ENCODE data around the gene SOHLH2. TPM values are rescaled to one million over a fixed set of nuclear protein-coding genes. Genes with fewer than 3 reads are reported as not detected.

The SOHLH2 gene
- total RNA-seq, 1 donor from 2014 or later, result not detected

GRCh38 chr13:36163809-36164308 is 50.5 kb downstream of the SOHLH2 start:
- DNase-seq (peak; percentile 87), ATAC-seq (peak; percentile 94)
- no peaks in the 10 kb centered on the region for H3K36me3 ChIP-seq
- H3K9me3 ChIP-seq, result no peaks in the 10 kb centered on the region
- no peaks in the 10 kb centered on the region for H3K4me1 ChIP-seq
- TF ChIP-seq, protein P1, sequence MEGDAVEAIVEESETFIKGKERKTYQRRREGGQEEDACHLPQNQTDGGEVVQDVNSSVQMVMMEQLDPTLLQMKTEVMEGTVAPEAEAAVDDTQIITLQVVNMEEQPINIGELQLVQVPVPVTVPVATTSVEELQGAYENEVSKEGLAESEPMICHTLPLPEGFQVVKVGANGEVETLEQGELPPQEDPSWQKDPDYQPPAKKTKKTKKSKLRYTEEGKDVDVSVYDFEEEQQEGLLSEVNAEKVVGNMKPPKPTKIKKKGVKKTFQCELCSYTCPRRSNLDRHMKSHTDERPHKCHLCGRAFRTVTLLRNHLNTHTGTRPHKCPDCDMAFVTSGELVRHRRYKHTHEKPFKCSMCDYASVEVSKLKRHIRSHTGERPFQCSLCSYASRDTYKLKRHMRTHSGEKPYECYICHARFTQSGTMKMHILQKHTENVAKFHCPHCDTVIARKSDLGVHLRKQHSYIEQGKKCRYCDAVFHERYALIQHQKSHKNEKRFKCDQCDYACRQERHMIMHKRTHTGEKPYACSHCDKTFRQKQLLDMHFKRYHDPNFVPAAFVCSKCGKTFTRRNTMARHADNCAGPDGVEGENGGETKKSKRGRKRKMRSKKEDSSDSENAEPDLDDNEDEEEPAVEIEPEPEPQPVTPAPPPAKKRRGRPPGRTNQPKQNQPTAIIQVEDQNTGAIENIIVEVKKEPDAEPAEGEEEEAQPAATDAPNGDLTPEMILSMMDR (IDR thresholded peaks at IDR 0.05), result no peak
- intact Hi-C loops (cut with DNase I), result no loop called here
- no peak overlapping the region for H3K4me3 ChIP-seq
- H3K27ac ChIP-seq, result no peak overlapping the region
- H3K27me3 ChIP-seq, result no peaks in the 10 kb centered on the region

DNA sequence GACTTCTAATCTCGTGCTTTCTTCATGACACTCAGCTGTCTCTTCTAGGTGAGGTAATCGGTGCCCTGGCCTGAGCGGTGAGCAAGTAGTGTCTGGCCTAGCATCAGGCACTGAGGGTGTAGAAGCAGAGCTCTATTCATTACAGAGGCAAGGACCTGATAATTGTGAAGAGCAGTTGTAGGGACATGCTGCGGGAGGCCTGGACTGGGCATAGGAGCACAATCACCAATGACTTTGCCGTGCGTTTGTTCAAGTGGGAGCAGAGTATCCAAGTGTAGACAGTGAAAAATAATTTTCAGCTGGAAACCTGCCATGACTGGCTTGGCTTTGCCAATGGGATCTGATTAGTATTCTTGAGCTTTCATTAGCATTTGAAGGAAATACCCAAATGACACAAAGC is 51.1 kb downstream of the SOHLH2 start:
- DNase-seq (no peak), ATAC-seq (peak; percentile 31)
- Histone ChIP-seq H3K36me3 (no peaks in the 10 kb centered on the region), H3K4me3 (no peak overlapping the region), H3K27ac (no peak overlapping the region), H3K4me1 (no peaks in the 10 kb centered on the region), H3K27me3 (no peaks in the 10 kb centered on the region), H3K9me3 (no peaks in the 10 kb centered on the region)
- intact Hi-C loops (cut with DNase I), result no loop called here
- TF ChIP-seq, protein P1 (IDR thresholded peaks at IDR 0.05), result no peak

DNA sequence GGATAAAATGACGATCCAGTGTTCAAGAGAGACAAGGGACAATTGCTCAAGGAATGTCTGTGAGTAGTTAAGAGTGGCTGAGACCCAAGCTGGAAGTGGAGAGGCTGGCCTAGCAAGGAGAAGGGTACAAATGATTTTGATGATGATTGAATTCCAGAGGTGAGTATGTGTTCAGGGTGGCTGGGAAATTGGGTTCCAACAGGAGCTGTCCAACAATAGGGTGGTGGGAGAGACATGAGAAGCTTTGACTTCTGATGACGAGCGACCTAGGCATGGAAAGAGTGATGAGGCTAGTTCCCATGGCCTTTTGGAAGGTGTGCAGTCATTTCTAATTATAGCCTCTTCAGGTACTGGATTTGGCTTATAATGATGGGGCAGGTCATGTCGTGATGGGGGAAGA is 54.1 kb downstream of the SOHLH2 start:
- Histone ChIP-seq H3K36me3 (no peaks in the 10 kb centered on the region), H3K27ac (no peak overlapping the region), H3K4me3 (no peak overlapping the region), H3K9me3 (no peaks in the 10 kb centered on the region), H3K27me3 (no peaks in the 10 kb centered on the region), H3K4me1 (no peaks in the 10 kb centered on the region)
- ATAC-seq (no peak), DNase-seq (no peak)
- TF ChIP-seq, protein P1 (IDR thresholded peaks at IDR 0.05), result no peak
- intact Hi-C loops (cut with DNase I), result no loop called here

DNA sequence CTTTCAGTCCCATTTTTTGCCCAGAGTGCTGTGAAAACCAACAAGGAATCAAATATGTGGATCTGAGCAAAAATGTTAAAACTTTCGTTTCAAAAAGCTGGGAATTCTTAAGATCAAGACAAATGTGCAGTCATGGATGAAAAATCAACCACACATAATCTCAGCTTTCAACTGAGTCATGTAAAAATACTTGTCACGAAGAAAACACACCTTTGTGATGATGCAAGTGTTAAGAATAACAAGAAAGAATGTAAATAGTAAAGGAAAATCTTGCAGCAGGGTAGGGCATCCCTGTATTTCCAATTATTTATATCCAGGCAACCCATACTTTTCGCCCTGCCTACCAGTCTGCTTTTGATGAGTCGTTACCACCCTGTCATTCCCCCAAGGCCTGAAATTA is 55.7 kb downstream of the SOHLH2 start:
- Histone ChIP-seq H3K4me1 (no peaks in the 10 kb centered on the region), H3K4me3 (no peak overlapping the region), H3K9me3 (no peaks in the 10 kb centered on the region), H3K27me3 (peaks cover 9% of the 10 kb centered on the region), H3K27ac (no peak overlapping the region), H3K36me3 (no peaks in the 10 kb centered on the region)
- intact Hi-C loops (cut with DNase I), result no loop called here
- ATAC-seq, result no peak
- DNase-seq, result no peak
- TF ChIP-seq, protein P1 (IDR thresholded peaks at IDR 0.05), result no peak

GRCh38 chr13:36157480-36157879 is 56.9 kb downstream of the SOHLH2 start:
- Histone ChIP-seq H3K9me3 (no peaks in the 10 kb centered on the region), H3K36me3 (no peaks in the 10 kb centered on the region), H3K27me3 (peaks cover 9% of the 10 kb centered on the region), H3K27ac (no peak overlapping the region), H3K4me1 (no peaks in the 10 kb centered on the region), H3K4me3 (no peak overlapping the region)
- no peak for ATAC-seq
- intact Hi-C loops (cut with DNase I), result no loop called here
- DNase-seq, result no peak
- TF ChIP-seq, protein P1 (IDR thresholded peaks at IDR 0.05), result no peak

Data from upper lobe of right lung (tissue), 1 donor.